ENCODE data around the gene ADNP. TPM values are rescaled to one million over a fixed set of nuclear protein-coding genes. Genes with fewer than 3 reads are reported as not detected.

Gene ADNP
- total and polyA plus RNA-seq, 2 of the 13 experiments (the other 11 are each of a cell fraction or from before 2014, with no cell fraction given): 21.0 to 21.5 TPM

- no peak overlapping the region for H3K9ac ChIP-seq (ENCODE audit: insufficient read depth, low read depth, low read length)
- DNase-seq (ENCODE audit: low spot score) (no peak), ATAC-seq (no peak), FAIRE-seq (no peak)
- in situ Hi-C loops (cut with HindIII; ENCODE audit: extremely low pct_ligation_motif_present, low pct_unique_long_range_greater_than_20kb) (no loop called here), intact Hi-C loops (cut with micrococcal nuclease; ENCODE audit: unreplicated experiment) (no loop called here)
- H3K79me2 ChIP-seq (ENCODE audit: insufficient read depth, low read length): no peaks in the 10 kb centered on the region
- 63% methylated on average over 15 of the region's 15 CpGs for WGBS (ENCODE audit: low lambda C conversion rate)
- peaks cover 22% of the 10 kb centered on the region for H3K4me1 ChIP-seq (ENCODE audit: insufficient read depth, low read length)
- H3K27ac ChIP-seq (ENCODE audit: extremely low read length, insufficient read depth, low read length): no peak overlapping the region
- no peak overlapping the region for H3K4me3 ChIP-seq (replicated peaks in 1 of 3; ENCODE audit: insufficient read depth in 1 of 3, low read depth in 2 of 3, low read length in 3 of 3)
- ChIA-PET CTCF (ENCODE audit: low intra/inter-chr PET ratio, low total read pairs) (no interaction called here), POLR2A (no interaction called here)
- no peak overlapping the region for H3K4me2 ChIP-seq (ENCODE audit: low read depth, low read length)
- no peaks in the 10 kb centered on the region for H4K20me1 ChIP-seq (ENCODE audit: insufficient read depth, low read length)
- no peaks in the 10 kb centered on the region for H3K27me3 ChIP-seq (ENCODE audit: control insufficient read depth in 1 of 2, insufficient read depth in 2 of 2, low read length in 2 of 2)
- H2AFZ ChIP-seq (ENCODE audit: low read length): no peak overlapping the region
- TF ChIP-seq, protein P1, sequence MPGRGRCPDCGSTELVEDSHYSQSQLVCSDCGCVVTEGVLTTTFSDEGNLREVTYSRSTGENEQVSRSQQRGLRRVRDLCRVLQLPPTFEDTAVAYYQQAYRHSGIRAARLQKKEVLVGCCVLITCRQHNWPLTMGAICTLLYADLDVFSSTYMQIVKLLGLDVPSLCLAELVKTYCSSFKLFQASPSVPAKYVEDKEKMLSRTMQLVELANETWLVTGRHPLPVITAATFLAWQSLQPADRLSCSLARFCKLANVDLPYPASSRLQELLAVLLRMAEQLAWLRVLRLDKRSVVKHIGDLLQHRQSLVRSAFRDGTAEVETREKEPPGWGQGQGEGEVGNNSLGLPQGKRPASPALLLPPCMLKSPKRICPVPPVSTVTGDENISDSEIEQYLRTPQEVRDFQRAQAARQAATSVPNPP (CRISPR knock-in tag; IDR thresholded peaks at IDR 0.05): no peak
- TF ChIP-seq ZNF143 (CRISPR knock-in tag; IDR thresholded peaks at IDR 0.05) (no peak), MAF1 (CRISPR knock-in tag; IDR thresholded peaks at IDR 0.05; ENCODE audit: borderline replicate concordance) (no peak), NR3C1 (CRISPR knock-in tag; IDR thresholded peaks at IDR 0.05) (no peak), ZSCAN31 (CRISPR knock-in tag; IDR thresholded peaks at IDR 0.05; ENCODE audit: low read depth) (no peak), ZZZ3 (CRISPR knock-in tag; IDR thresholded peaks at IDR 0.05; ENCODE audit: borderline replicate concordance) (no peak), JUNB (CRISPR knock-in tag; IDR thresholded peaks at IDR 0.05; ENCODE audit: borderline replicate concordance) (no peak), ZSCAN12 (CRISPR knock-in tag; IDR thresholded peaks at IDR 0.05) (no peak)
- no TSS peak for BruUV-seq (replicated peaks)
- no peaks in the 10 kb centered on the region for H3K36me3 ChIP-seq (replicated peaks in 1 of 2; ENCODE audit: control insufficient read depth in 1 of 2, insufficient read depth in 2 of 2, low read length in 2 of 2)
- no peaks in the 10 kb centered on the region for H3K9me3 ChIP-seq (ENCODE audit: low read length)
Observed at GRCh38 chr20:50845566-50846215, 85.5 kb downstream of the ADNP start.

All from HepG2 (cell line).